T1000 (cell line): ENCODE data around the gene NID1.
"Not testable (repeated sequence)": the region's sequence is repeated elsewhere in the genome, so short reads cannot be mapped to it uniquely, and the experiment has no call there.

Experiments
- DNase-seq: peaks from one replicate; lab custom pipeline; 2025; ENCODE audit warnings: mixed read lengths; lab: John Stamatoyannopoulos, UW

NID1 gene

GRCh38 chr1:235968831-235969230 lies 96.1 kb downstream of the NID1 start:
- DNase-seq: no peak

- DNase-seq: not testable (repeated sequence)
Observed at GRCh38 chr1:235966134-235966533, 98.8 kb downstream of the NID1 start.

- DNase-seq: no peak
Observed at GRCh38 chr1:235960809-235961208, 104.1 kb downstream of the NID1 start.

- no peak for DNase-seq
Observed at GRCh38 chr1:235958021-235958420, 106.9 kb downstream of the NID1 start.

- no peak for DNase-seq
Observed at GRCh38 chr1:235955777-235956176, 109.1 kb downstream of the NID1 start.

- no peak for DNase-seq
Observed at GRCh38 chr1:235954306-235955283, 110.3 kb downstream of the NID1 start.

GRCh38 chr1:235953801-235954200 lies 111.1 kb downstream of the NID1 start:
- DNase-seq: no peak

GRCh38 chr1:235952950-235953615 lies 111.8 kb downstream of the NID1 start:
- no peak for DNase-seq

- DNase-seq: no peak
Observed at GRCh38 chr1:235951661-235952060, 113.2 kb downstream of the NID1 start.

- DNase-seq: no peak
Observed at GRCh38 chr1:235950318-235950717, 114.6 kb downstream of the NID1 start.

- DNase-seq: no peak
Observed at GRCh38 chr1:235948774-235949427, 116.0 kb downstream of the NID1 start.

- no peak for DNase-seq
Observed at GRCh38 chr1:235947989-235948388, 116.9 kb downstream of the NID1 start.

- no peak for DNase-seq
Observed at GRCh38 chr1:235946571-235946981, 118.3 kb downstream of the NID1 start.

- no peak for DNase-seq
Observed at GRCh38 chr1:235945775-235946570, 118.9 kb downstream of the NID1 start.

GRCh38 chr1:235943581-235944114 lies 121.2 kb downstream of the NID1 start:
- peak; percentile 50 for DNase-seq

GRCh38 chr1:235942979-235943575 lies 121.8 kb downstream of the NID1 start:
- DNase-seq: no peak

- DNase-seq: no peak
Observed at GRCh38 chr1:235942625-235942934, 122.3 kb downstream of the NID1 start.

GRCh38 chr1:235941876-235942624 lies 122.8 kb downstream of the NID1 start:
- no peak for DNase-seq

GRCh38 chr1:235940285-235940684 lies 124.6 kb downstream of the NID1 start:
- DNase-seq: no peak

- DNase-seq: no peak
Observed at GRCh38 chr1:235939480-235939775, 125.5 kb downstream of the NID1 start.
